C1 segment of cervical spinal cord (tissue), 14 donors: ENCODE measurements around the gene LRRK1.
A peak's percentile ranks its signal among the peaks of the same experiment; 100 is the strongest.

Source experiments
- DNase-seq, 14 donors: peaks; one replicate each; lab custom pipeline; 2025; lab: John Stamatoyannopoulos, UW

The LRRK1 gene

GRCh38 chr15:100934726-100935125, 15.6 kb downstream of the LRRK1 start:
- no peak for DNase-seq

GRCh38 chr15:100937171-100937570, 18.0 kb downstream of the LRRK1 start:
- DNase-seq: no peak

- no peak for DNase-seq
These were observed 20.6 kb downstream of the LRRK1 start for GRCh38 chr15:100939791-100940190.

- DNase-seq: no peak
These were observed 21.7 kb downstream of the LRRK1 start for GRCh38 chr15:100940767-100941379.

GRCh38 chr15:100941536-100941935, 22.4 kb downstream of the LRRK1 start:
- DNase-seq: no peak

- no peak for DNase-seq
These were observed 23.7 kb downstream of the LRRK1 start for GRCh38 chr15:100942656-100943425.

- no peak for DNase-seq
These were observed 25.2 kb downstream of the LRRK1 start for GRCh38 chr15:100944244-100944895.

GRCh38 chr15:100944986-100945385, 25.8 kb downstream of the LRRK1 start:
- no peak for DNase-seq

GRCh38 chr15:100947760-100948429, 28.7 kb downstream of the LRRK1 start:
- DNase-seq: no peak

- no peak for DNase-seq
These were observed 29.2 kb downstream of the LRRK1 start for GRCh38 chr15:100948430-100948762.

- DNase-seq: no peak
These were observed 30.5 kb downstream of the LRRK1 start for GRCh38 chr15:100949691-100950090.

GRCh38 chr15:100951965-100952364, 32.8 kb downstream of the LRRK1 start:
- DNase-seq: no peak

- no peak for DNase-seq
These were observed 33.4 kb downstream of the LRRK1 start for GRCh38 chr15:100952566-100952965.

GRCh38 chr15:100958326-100959065, 39.3 kb downstream of the LRRK1 start:
- no peak for DNase-seq

- no peak for DNase-seq
These were observed 40.2 kb downstream of the LRRK1 start for GRCh38 chr15:100959066-100960050.

GRCh38 chr15:100966997-100967396, 47.8 kb downstream of the LRRK1 start:
- no peak for DNase-seq

- no peak for DNase-seq
These were observed 49.2 kb downstream of the LRRK1 start for GRCh38 chr15:100968050-100968966.

- DNase-seq: no peak
These were observed 53.8 kb downstream of the LRRK1 start for GRCh38 chr15:100972975-100973350.

GRCh38 chr15:100973351-100974111, 54.4 kb downstream of the LRRK1 start:
- peak in 1 of 14 donors; percentile 9 for DNase-seq
